K562 (cell line): Measurements from ENCODE around the gene BAHD1.

ENCODE experiments used
- BMI1 ChIP-seq: fragments of 150-350 bp; IDR thresholded peaks from 2 replicates; pipeline ENCODE4 v1.6.1; 2014; ENCODE audit warnings: low read length
- CHD2 ChIP-seq: IDR thresholded peaks from 2 replicates; pipeline ENCODE4 v1.6.1; 2011; ENCODE audit warnings: low read depth, low read length
- CTCF ChIP-seq, 3 experiments: IDR thresholded peaks in 2 of 3; conservative IDR thresholded peaks in 1 of 3; 2 replicates each; pipeline ENCODE4 v1.5.1; 2011 to 2012; ENCODE audit warnings: low read length in 3 of 3, mild to moderate bottlenecking in 3 of 3, control low read depth in 2 of 3, improper control_type of control experiment in 1 of 3, inconsistent platforms in 1 of 3, low read depth in 1 of 3, mixed read lengths in 1 of 3, moderate library complexity in 1 of 3; ENCODE audit not compliant: insufficient read depth in 2 of 3
- ELF2 ChIP-seq: fragments of 250-450 bp; sonication (Bioruptor Pico); IDR thresholded peaks from 2 replicates; pipeline ENCODE4 v1.5.0; 2021; ENCODE audit warnings: mild to moderate bottlenecking
- HNRNPL ChIP-seq: fragments of 200-400 bp; formaldehyde crosslinking; IDR thresholded peaks from 2 replicates; pipeline ENCODE4 v1.6.1; 2017; ENCODE audit warnings: low read depth, mild to moderate bottlenecking, low read length
- POLR2AphosphoS5 ChIP-seq: IDR thresholded peaks from 2 replicates; pipeline ENCODE4 v1.6.1; 2011; ENCODE audit warnings: mild to moderate bottlenecking, low read depth, low read length, moderate library complexity; ENCODE audit not compliant: control insufficient read depth, insufficient read depth

- no peak for TF ChIP-seq HNRNPL
- TF ChIP-seq CHD2, result no peak
- TF ChIP-seq BMI1, result no peak
- TF ChIP-seq ELF2 (CRISPR knock-in tag), result no peak
- no peak for TF ChIP-seq POLR2AphosphoS5
- TF ChIP-seq CTCF (IDR thresholded peaks at IDR 0.05 in 2 of 3, conservative IDR thresholded peaks at IDR 0.05 in 1 of 3; ENCODE audit: insufficient read depth in 2 of 3, low read depth in 1 of 3, low read length in 3 of 3), result no peak
Measured at GRCh38 chr15:40448354-40448753, 7.6 kb downstream of the BAHD1 start.
